ENCODE data around the gene CNTN4. TPM values are rescaled to one million over a fixed set of nuclear protein-coding genes. Genes with fewer than 3 reads are reported as not detected.

The CNTN4 gene
- total RNA-seq, 1 experiment from 2014 or later: 51.3 TPM

- TF ChIP-seq, protein P1, sequence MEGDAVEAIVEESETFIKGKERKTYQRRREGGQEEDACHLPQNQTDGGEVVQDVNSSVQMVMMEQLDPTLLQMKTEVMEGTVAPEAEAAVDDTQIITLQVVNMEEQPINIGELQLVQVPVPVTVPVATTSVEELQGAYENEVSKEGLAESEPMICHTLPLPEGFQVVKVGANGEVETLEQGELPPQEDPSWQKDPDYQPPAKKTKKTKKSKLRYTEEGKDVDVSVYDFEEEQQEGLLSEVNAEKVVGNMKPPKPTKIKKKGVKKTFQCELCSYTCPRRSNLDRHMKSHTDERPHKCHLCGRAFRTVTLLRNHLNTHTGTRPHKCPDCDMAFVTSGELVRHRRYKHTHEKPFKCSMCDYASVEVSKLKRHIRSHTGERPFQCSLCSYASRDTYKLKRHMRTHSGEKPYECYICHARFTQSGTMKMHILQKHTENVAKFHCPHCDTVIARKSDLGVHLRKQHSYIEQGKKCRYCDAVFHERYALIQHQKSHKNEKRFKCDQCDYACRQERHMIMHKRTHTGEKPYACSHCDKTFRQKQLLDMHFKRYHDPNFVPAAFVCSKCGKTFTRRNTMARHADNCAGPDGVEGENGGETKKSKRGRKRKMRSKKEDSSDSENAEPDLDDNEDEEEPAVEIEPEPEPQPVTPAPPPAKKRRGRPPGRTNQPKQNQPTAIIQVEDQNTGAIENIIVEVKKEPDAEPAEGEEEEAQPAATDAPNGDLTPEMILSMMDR (IDR thresholded peaks at IDR 0.05; ENCODE audit: insufficient read depth in 1 of 2, low read depth in 1 of 2, low read length in 1 of 2, severe bottlenecking in 1 of 2, unreplicated experiment in 1 of 2): no peak
- Mint-ChIP-seq H3K36me3 (ENCODE audit: insufficient read depth, unreplicated experiment) (peaks cover 6% of the 10 kb centered on the region), H3K4me1 (ENCODE audit: low read depth, unreplicated experiment) (no peaks in the 10 kb centered on the region), H3K27me3 (ENCODE audit: insufficient read depth, unreplicated experiment) (no peaks in the 10 kb centered on the region), H3K9me3 (ENCODE audit: unreplicated experiment) (no peaks in the 10 kb centered on the region), H3K27ac (ENCODE audit: unreplicated experiment) (no peak overlapping the region), H3K4me3 (ENCODE audit: unreplicated experiment) (no peak overlapping the region)
- no TSS peak for BruUV-seq (replicated peaks)
- Histone ChIP-seq H3K36me3 (ENCODE audit: control insufficient read depth, insufficient read depth, low read length) (no peaks in the 10 kb centered on the region), H3K4me1 (no peaks in the 10 kb centered on the region), H3K27me3 (replicated peaks; ENCODE audit: control insufficient read depth, insufficient read depth, low read length) (no peaks in the 10 kb centered on the region), H3K4me3 (ENCODE audit: low read depth, low read length) (no peak overlapping the region), H3K9me3 (no peaks in the 10 kb centered on the region)
- ChIA-PET CTCF (no interaction called here), POLR2A (no interaction called here)
- intact Hi-C loops (cut with micrococcal nuclease; ENCODE audit: unreplicated experiment): no loop called here
- DNase-seq: no peak
These were observed 781.6 kb downstream of the CNTN4 start for GRCh38 chr3:2880218-2880756.

DNA sequence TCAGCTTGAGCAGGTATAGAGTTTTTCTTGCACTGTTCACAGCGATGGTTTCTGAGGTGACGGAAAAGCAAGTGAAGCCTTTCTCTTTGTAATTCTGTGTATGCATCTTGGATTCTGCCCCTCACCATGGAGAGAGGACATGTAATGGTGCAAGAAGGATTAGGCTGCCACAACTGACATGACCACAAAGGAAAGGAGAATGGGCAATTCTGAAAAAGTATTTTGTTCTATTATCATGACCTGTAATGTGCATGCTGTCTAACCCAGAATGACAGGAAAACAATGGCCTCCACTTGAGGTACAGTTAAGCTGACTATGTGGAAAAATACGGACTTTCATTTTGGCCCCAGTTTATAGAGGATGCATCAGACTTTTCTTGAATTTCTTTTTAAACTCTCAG, 784.6 kb downstream of the CNTN4 start:
- H3K4me1 Mint-ChIP-seq (ENCODE audit: low read depth, unreplicated experiment): no peaks in the 10 kb centered on the region
- H3K27me3 Mint-ChIP-seq (ENCODE audit: insufficient read depth, unreplicated experiment): no peaks in the 10 kb centered on the region
- no TSS peak for BruUV-seq (replicated peaks)
- Histone ChIP-seq H3K4me3 (ENCODE audit: low read depth, low read length) (no peak overlapping the region), H3K36me3 (ENCODE audit: control insufficient read depth, insufficient read depth, low read length) (no peaks in the 10 kb centered on the region), H3K4me1 (no peaks in the 10 kb centered on the region), H3K9me3 (no peaks in the 10 kb centered on the region), H3K27me3 (replicated peaks; ENCODE audit: control insufficient read depth, insufficient read depth, low read length) (no peaks in the 10 kb centered on the region)
- TF ChIP-seq, protein P1 (IDR thresholded peaks at IDR 0.05; ENCODE audit: insufficient read depth in 1 of 2, low read depth in 1 of 2, low read length in 1 of 2, severe bottlenecking in 1 of 2, unreplicated experiment in 1 of 2): no peak
- no peak for DNase-seq
- H3K9me3 Mint-ChIP-seq (ENCODE audit: unreplicated experiment): no peaks in the 10 kb centered on the region
- ChIA-PET CTCF (no interaction called here), POLR2A (no interaction called here)
- intact Hi-C loops (cut with micrococcal nuclease; ENCODE audit: unreplicated experiment): no loop called here
- H3K36me3 Mint-ChIP-seq (ENCODE audit: insufficient read depth, unreplicated experiment): peaks cover 6% of the 10 kb centered on the region
- H3K4me3 Mint-ChIP-seq (ENCODE audit: unreplicated experiment): no peak overlapping the region
- no peak overlapping the region for H3K27ac Mint-ChIP-seq (ENCODE audit: unreplicated experiment)

DNA sequence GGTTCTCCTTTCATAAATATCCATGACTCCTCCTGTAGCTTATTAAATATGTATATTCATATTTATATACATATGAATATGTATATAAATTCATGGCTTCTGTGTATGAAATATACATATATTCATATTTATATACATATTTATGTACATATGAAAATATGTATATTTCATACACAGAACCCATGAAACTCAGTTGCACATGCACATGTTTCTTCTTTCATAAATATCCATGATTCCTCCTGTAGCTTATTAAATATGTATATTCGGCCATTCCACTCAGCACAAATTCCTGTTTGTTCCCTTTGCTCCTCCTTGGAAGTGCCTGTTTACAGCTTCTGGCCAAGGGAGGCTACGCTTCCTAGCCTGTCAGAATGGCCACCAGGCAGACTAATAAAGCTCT, 789.9 kb downstream of the CNTN4 start:
- no peaks in the 10 kb centered on the region for H3K4me1 Mint-ChIP-seq (ENCODE audit: low read depth, unreplicated experiment)

More for the DNA sequence above, 789.9 kb downstream of the CNTN4 start:
- CTCF ChIA-PET: no interaction called here
- TF ChIP-seq, protein P1 (IDR thresholded peaks at IDR 0.05; ENCODE audit: insufficient read depth in 1 of 2, low read depth in 1 of 2, low read length in 1 of 2, severe bottlenecking in 1 of 2, unreplicated experiment in 1 of 2): no peak
- intact Hi-C loops (cut with micrococcal nuclease; ENCODE audit: unreplicated experiment): no loop called here
- Histone ChIP-seq H3K27me3 (replicated peaks; ENCODE audit: control insufficient read depth, insufficient read depth, low read length) (no peaks in the 10 kb centered on the region), H3K36me3 (ENCODE audit: control insufficient read depth, insufficient read depth, low read length) (no peaks in the 10 kb centered on the region), H3K9me3 (no peaks in the 10 kb centered on the region), H3K4me1 (no peaks in the 10 kb centered on the region), H3K4me3 (ENCODE audit: low read depth, low read length) (no peak overlapping the region)
- BruUV-seq (replicated peaks): no TSS peak
- no peak overlapping the region for H3K27ac Mint-ChIP-seq (ENCODE audit: unreplicated experiment)
- no peak overlapping the region for H3K4me3 Mint-ChIP-seq (ENCODE audit: unreplicated experiment)
- H3K27me3 Mint-ChIP-seq (ENCODE audit: insufficient read depth, unreplicated experiment): no peaks in the 10 kb centered on the region
- H3K9me3 Mint-ChIP-seq (ENCODE audit: unreplicated experiment): no peaks in the 10 kb centered on the region
- POLR2A ChIA-PET: no interaction called here
- DNase-seq: no peak
- no peaks in the 10 kb centered on the region for H3K36me3 Mint-ChIP-seq (ENCODE audit: insufficient read depth, unreplicated experiment)
